Liver (tissue), 9 donors: ENCODE data around the gene DHX9. TPM values are rescaled to one million over a fixed set of nuclear protein-coding genes. Genes with fewer than 3 reads are reported as not detected.
"Not testable (repeated sequence)": the region's sequence is repeated elsewhere in the genome, so short reads cannot be mapped to it uniquely, and the experiment has no call there.

Experiments used
- DNase-seq: peaks from one replicate; pipeline ENCODE4 v3.0.0-alpha.2; 2017; ENCODE audit warnings: low spot score
- H3K27ac ChIP-seq, 2 donors: one replicate each; pipeline ENCODE4 v1.7.0; 2013; ENCODE audit warnings: inconsistent platforms in 2 of 2, low read length in 2 of 2, control low read depth in 1 of 2, low read depth in 1 of 2, mild to moderate bottlenecking in 1 of 2
- H3K27me3 ChIP-seq, 4 donors: one replicate each; pipeline versions ENCODE4 v1.6.1 to v1.7.0; 2013; ENCODE audit warnings: low read length in 3 of 4, inconsistent platforms in 1 of 4, mild to moderate bottlenecking in 1 of 4, moderate library complexity in 1 of 4; ENCODE audit not compliant: control insufficient read depth in 4 of 4, insufficient read depth in 4 of 4
- H3K36me3 ChIP-seq, 4 donors: one replicate each; pipeline versions ENCODE4 v1.6.1 to v1.7.0; 2013; ENCODE audit warnings: low read length in 3 of 4, mild to moderate bottlenecking in 3 of 4, low read depth in 1 of 4, moderate library complexity in 1 of 4; ENCODE audit not compliant: control insufficient read depth in 4 of 4, insufficient read depth in 3 of 4
- H3K4me1 ChIP-seq, 4 donors: one replicate each; pipeline versions ENCODE4 v1.6.1 to v1.7.0; 2013; ENCODE audit warnings: low read length in 3 of 4, mild to moderate bottlenecking in 3 of 4, moderate library complexity in 1 of 4; ENCODE audit not compliant: control insufficient read depth in 4 of 4, insufficient read depth in 4 of 4
- H3K4me3 ChIP-seq, 3 donors: one replicate each; pipeline versions ENCODE4 v1.6.1 to v1.7.0; 2013; ENCODE audit warnings: low read length in 3 of 3, control low read depth in 1 of 3, low read depth in 1 of 3, mild to moderate bottlenecking in 1 of 3
- H3K9ac ChIP-seq, 2 donors: one replicate each; pipeline ENCODE4 v1.7.0; 2013; ENCODE audit warnings: low read length in 2 of 2, mild to moderate bottlenecking in 2 of 2, moderate library complexity in 2 of 2, control low read depth in 1 of 2, low read depth in 1 of 2
- H3K9me3 ChIP-seq, 4 donors: one replicate each; pipeline versions ENCODE4 v1.6.1 to v1.7.0; 2013; ENCODE audit warnings: low read length in 3 of 4; ENCODE audit not compliant: control insufficient read depth in 4 of 4
- CTCF ChIP-seq: fragments of 150-350 bp; IDR thresholded peaks from 2 replicates; pipeline ENCODE4 v1.5.1; 2017; ENCODE audit warnings: improper control_type of control experiment, low read depth, low read length; ENCODE audit not compliant: missing input control
- FOXA1 ChIP-seq: IDR thresholded peaks from 2 replicates; pipeline ENCODE4 v1.6.1; 2016; ENCODE audit warnings: antibody characterized with exemption
- FOXA2 ChIP-seq: IDR thresholded peaks from 2 replicates; pipeline ENCODE4 v1.6.1; 2016; ENCODE audit warnings: antibody characterized with exemption
- JUND ChIP-seq, 2 donors: IDR thresholded peaks; 2 replicates each; pipeline ENCODE4 v1.6.1; 2016; ENCODE audit warnings: antibody characterized with exemption in 2 of 2
- NR2F2 ChIP-seq: IDR thresholded peaks from 2 replicates; pipeline ENCODE4 v1.6.1; 2016; ENCODE audit warnings: antibody characterized with exemption
- RXRA ChIP-seq, 2 donors: IDR thresholded peaks; 2 replicates each; pipeline ENCODE4 v1.6.1; 2017 to 2018; ENCODE audit warnings: antibody characterized with exemption in 2 of 2, mild to moderate bottlenecking in 1 of 2
- WGBS: extraction: QIAGEN DNeasy Blood & Tissue Kit; methylation state at CpG from one replicate; pipeline ENCODE4 v1.1.7; 2013; 5-methylcytosine and 5-hydroxymethylcytosine counted together
- polyA plus RNA-seq, 2 donors: library from polyadenylated mRNA; stranded (reverse) in 1 of 2; unstranded in 1 of 2; fragments of 200-250 nt in 1 of 2; fragments of >200 nt in 1 of 2; fragmentation: Nextera tagmentation in 1 of 2; extraction: Ambion mirVana in 1 of 2; gene quantifications; one replicate each; pipeline versions ENCODE4 v1.2.1 to v1.2.3, GENCODE V29; 2013 to 2015
- total RNA-seq, 2 donors: library from RNA; depleted of rRNA; stranded (reverse); fragments of >200 nt; gene quantifications; one replicate each; pipeline ENCODE4 v1.2.3, GENCODE V29; 2014
- TF ChIP-seq, protein P1 (sequence below): IDR thresholded peaks from 2 replicates; pipeline ENCODE4 v1.6.1; 2016; ENCODE audit warnings: antibody characterized with exemption, mild to moderate bottlenecking
- TF ChIP-seq, protein P2 (sequence below): IDR thresholded peaks from 2 replicates; pipeline ENCODE4 v1.6.1; 2016; ENCODE audit warnings: antibody characterized with exemption
- donor health status: healthy.
- donor health status: healthy.
- donor health status: healthy.
- donor health status: healthy.
- donor health status: healthy.

Gene DHX9
- total and polyA plus RNA-seq, 4 donors, result 23.1 to 108 (median 47.3) TPM

GRCh38 chr1:182890927-182891610, 51.9 kb downstream of the DHX9 start:
- peaks cover 7 to 20% (median 19%) of the 10 kb centered on the region in 4 donors for H3K36me3 ChIP-seq
- no peaks in the 10 kb centered on the region for H3K27me3 ChIP-seq
- no peaks in the 10 kb centered on the region for H3K9me3 ChIP-seq
- no peak overlapping the region for H3K27ac ChIP-seq
- H3K9ac ChIP-seq, result no peak overlapping the region
- no peak for TF ChIP-seq NR2F2
- TF ChIP-seq RXRA (IDR thresholded peaks at IDR 0.05), result no peak
- TF ChIP-seq, protein P1, sequence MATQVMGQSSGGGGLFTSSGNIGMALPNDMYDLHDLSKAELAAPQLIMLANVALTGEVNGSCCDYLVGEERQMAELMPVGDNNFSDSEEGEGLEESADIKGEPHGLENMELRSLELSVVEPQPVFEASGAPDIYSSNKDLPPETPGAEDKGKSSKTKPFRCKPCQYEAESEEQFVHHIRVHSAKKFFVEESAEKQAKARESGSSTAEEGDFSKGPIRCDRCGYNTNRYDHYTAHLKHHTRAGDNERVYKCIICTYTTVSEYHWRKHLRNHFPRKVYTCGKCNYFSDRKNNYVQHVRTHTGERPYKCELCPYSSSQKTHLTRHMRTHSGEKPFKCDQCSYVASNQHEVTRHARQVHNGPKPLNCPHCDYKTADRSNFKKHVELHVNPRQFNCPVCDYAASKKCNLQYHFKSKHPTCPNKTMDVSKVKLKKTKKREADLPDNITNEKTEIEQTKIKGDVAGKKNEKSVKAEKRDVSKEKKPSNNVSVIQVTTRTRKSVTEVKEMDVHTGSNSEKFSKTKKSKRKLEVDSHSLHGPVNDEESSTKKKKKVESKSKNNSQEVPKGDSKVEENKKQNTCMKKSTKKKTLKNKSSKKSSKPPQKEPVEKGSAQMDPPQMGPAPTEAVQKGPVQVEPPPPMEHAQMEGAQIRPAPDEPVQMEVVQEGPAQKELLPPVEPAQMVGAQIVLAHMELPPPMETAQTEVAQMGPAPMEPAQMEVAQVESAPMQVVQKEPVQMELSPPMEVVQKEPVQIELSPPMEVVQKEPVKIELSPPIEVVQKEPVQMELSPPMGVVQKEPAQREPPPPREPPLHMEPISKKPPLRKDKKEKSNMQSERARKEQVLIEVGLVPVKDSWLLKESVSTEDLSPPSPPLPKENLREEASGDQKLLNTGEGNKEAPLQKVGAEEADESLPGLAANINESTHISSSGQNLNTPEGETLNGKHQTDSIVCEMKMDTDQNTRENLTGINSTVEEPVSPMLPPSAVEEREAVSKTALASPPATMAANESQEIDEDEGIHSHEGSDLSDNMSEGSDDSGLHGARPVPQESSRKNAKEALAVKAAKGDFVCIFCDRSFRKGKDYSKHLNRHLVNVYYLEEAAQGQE, result no peak
- no peak for TF ChIP-seq FOXA1
- no peak for TF ChIP-seq CTCF
- no peak for TF ChIP-seq FOXA2
- no peak for TF ChIP-seq JUND (IDR thresholded peaks at IDR 0.05)
- H3K4me1 ChIP-seq, result no peaks in the 10 kb centered on the region
- DNase-seq, result no peak
- 89% methylated on average over 9 of the region's 9 CpGs for WGBS
- H3K4me3 ChIP-seq, result no peak overlapping the region

DNA sequence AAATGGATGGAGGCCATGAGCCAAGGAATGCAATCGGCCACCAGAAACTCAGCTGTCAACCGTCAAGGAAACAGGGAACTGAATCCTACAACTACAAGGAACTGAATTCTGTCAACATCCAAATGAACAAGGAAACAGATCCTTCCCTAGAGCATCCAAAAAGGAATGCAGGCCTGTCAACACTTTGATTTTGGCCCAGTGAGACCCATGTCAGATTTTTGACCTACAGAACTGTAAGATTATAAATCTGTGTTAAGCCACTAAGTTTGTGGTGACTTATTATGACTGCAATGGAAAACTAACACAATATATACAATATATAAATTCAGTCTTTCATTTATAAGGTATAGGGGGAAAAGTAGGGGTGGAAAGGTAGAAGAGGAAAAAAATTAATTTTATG, 58.5 kb downstream of the DHX9 start:
- Histone ChIP-seq H3K9ac (no peak overlapping the region), H3K4me1 (no peaks in the 10 kb centered on the region), H3K4me3 (no peak overlapping the region), H3K36me3 (no peaks in the 10 kb centered on the region), H3K27me3 (no peaks in the 10 kb centered on the region), H3K9me3 (no peaks in the 10 kb centered on the region), H3K27ac (no peak overlapping the region)
- no peak for DNase-seq
- TF ChIP-seq, protein P2, sequence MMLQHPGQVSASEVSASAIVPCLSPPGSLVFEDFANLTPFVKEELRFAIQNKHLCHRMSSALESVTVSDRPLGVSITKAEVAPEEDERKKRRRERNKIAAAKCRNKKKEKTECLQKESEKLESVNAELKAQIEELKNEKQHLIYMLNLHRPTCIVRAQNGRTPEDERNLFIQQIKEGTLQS, result no peak
- TF ChIP-seq CTCF (no peak), NR2F2 (no peak)
- 80% methylated on average over 2 of the region's 2 CpGs for WGBS

GRCh38 chr1:182901946-182902345, 62.8 kb downstream of the DHX9 start:
- H3K9me3 ChIP-seq, H3K9ac ChIP-seq, H3K27me3 ChIP-seq, H3K36me3 ChIP-seq, H3K4me1 ChIP-seq, H3K4me3 ChIP-seq, H3K27ac ChIP-seq, DNase-seq: not testable (repeated sequence)
- 94% methylated on average over 5 of the region's 5 CpGs for WGBS
